HG03139 (cell line): Measurements from ENCODE around the gene TGM5.
"Not testable (repeated sequence)": the region's sequence is repeated elsewhere in the genome, so short reads cannot be mapped to it uniquely, and the experiment has no call there.

Experiments used
- ATAC-seq: cut with Tn5 transposase; IDR thresholded peaks from one replicate; pipeline ENCODE4 v1.9.1; 2021; ENCODE audit not compliant: unreplicated experiment

TGM5 gene

DNA sequence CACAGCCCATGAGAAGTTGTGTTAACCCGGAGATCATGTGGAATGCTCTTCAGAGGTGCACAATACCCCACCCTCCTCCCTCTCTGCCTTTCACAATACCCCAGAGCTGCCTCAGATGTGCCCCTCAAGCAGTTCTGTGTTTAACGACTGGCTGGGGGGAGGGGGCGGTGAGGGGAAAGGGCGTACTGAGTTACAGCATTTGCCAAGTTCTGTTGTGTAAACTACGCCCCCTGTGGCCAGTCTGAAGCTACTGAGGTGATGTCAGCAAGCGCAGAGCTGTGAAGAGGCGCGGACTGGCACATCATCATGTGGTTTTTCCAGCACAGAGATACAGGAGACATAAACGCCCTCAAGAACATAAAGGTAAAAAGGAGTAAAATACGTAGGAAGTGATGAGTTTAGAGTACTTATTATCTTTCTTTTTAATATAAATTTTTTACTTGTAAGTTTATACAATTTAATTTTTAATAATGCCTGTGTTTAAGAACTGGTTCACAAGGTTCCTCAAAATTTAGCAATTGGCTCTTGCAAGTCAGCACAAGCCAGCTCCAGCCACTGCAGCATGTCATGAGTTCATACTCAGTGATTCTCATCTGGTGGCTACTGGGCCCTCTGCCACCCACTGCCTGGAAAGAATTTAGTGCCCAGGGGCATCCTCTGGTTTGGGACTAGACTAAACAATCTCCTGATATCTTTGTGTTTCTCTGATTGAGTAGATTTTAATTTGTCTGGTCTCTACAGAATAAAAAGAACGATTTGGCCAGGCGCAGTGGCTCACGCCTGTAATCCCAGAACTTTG, 47.6 kb downstream of the TGM5 start:
- ATAC-seq, result no peak

GRCh38 chr15:43215961-43216360, 50.8 kb downstream of the TGM5 start:
- ATAC-seq, result no peak

DNA sequence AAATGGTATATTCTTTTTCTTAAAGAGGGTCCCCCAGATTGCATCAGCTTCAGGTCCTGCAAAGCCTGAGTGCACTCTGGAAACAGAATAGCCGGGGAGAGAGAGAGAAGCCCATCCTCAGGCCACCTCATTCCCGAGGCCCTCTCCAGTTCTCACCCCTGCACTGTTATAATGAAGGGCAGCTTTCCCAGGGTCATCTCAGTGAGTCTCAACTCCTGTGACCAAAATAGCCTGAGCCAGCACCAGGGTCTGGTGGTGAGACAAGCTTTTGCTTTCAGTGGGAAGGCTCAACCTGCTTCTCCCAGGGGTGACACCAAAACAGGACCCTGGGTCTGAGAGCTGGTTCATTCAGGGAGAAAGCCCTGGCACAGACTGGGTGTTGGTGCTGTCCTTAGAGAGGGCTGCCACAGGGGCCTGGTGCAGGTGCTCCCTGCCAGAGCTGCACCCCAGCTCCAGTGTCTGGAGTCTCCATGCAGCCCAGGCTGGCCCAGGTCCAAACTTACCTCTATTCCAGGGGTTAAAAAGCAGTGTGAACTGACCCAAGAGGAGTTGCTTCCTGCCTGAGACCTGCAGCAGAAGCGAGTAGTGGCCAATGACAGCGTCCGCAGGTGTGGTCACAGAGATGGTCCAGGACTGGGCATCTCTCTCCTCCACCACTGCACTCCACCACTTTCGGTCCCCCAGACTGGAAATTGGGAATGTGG, 52.0 kb downstream of the TGM5 start:
- no peak for ATAC-seq

DNA sequence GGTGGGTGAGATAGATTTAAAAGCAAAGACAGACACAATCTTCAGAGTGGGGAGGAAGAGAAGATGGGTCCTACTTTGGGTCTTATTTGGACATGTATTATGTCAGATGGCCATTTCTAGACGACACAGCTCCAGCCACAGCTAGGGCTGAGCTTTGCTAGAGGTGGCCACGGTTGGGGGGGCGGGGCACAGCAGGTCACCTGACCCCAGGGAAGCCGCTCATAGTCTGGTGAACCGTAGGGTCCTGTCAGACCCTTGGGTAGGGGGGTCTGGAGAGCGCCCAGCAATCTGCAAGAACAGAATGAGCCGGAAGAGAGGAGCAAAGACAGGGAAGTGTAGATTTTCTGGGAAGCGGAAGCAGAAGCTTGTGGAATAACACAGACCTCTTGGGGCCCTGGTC, 52.6 kb downstream of the TGM5 start:
- ATAC-seq, result no peak

GRCh38 chr15:43213466-43213865, 53.3 kb downstream of the TGM5 start:
- no peak for ATAC-seq

- no peak for ATAC-seq
These were observed 53.8 kb downstream of the TGM5 start for GRCh38 chr15:43212951-43213350.

DNA sequence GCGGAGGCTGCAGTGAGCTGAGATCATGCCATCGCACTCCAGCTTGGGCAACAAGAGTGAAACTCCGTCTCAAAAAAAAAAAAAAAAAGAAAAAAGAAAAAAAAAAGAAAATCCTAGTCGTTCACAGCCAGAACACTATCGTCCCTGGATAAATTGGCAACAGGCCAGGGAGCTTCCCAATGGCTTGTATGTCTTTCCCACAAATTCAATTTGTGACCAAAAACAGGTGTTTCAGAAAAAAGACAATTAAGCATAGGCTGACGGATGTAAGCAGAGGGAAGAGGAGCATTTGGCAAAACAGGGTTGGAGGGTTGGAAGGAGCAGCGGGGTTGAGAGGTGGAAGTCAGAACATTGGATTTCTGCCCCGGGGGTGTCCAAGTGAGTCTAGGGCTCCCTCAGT, 54.4 kb downstream of the TGM5 start:
- no peak for ATAC-seq

DNA sequence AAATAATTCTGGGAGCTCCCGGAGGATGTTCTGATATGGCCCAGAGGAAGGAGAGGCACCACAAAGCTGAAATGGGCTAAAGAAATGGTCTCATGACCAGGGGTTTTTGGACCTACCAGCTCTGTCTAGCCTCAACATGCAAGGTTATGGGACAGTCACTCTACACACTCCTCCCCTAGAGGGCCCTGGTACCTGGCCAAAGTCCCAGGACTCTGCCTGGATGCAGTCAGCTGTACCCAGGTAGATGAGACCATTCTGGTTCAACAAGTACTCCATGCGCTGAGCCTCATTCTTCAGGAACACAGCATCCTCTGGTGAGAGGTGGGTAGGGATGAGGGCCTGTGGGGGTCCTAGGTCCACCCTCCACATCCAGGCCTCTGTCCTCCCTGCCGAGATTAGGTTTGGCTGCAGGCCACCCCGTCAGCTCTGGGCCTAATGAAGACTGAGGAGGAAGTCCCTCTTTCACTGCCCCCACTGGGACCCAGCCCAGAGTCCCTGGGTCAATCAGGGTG, 55.4 kb downstream of the TGM5 start:
- ATAC-seq, result no peak

GRCh38 chr15:43210807-43211206, 55.9 kb downstream of the TGM5 start:
- ATAC-seq, result no peak

- no peak for ATAC-seq
These were observed 56.5 kb downstream of the TGM5 start for GRCh38 chr15:43210172-43210745.

DNA sequence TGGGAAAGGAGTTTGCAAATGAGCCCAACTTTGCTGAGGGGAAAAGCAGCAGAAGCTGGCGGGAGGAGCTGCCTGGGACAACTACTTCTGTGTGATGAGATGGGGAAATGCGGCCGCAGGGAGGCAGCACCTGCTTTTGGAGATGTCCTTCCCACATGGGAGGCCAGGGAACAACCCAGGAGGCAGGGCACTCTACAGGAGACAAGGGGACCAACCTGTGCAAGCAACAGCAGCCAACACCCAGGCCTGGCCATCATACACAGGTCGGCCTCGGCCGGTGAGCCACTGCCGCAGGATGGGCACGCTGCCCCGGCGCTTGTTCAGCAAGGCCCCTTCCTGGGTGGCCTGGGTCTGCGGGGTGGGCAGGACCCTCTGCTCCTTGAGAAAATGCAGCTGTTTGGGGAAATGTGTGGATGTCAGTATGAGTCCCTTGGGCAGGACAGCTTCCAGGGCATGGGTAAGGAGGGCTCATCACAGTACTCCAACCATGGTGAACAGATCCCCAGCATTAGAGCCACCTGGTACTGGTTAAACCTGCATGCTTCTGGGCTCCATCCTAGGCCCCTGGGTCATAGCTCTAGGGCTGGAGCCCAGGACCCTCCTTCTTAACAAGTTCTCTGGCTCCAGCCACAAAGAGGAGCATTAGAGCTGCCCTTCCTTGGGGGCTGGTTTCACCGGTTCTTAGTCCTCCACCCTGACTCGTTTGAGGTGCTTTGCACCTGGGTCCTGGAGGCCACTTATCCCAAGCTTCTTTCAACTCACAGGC, 57.5 kb downstream of the TGM5 start:
- no peak for ATAC-seq

GRCh38 chr15:43208052-43209002, 58.4 kb downstream of the TGM5 start:
- ATAC-seq, result no peak

GRCh38 chr15:43207024-43207423, 59.7 kb downstream of the TGM5 start:
- no peak for ATAC-seq

DNA sequence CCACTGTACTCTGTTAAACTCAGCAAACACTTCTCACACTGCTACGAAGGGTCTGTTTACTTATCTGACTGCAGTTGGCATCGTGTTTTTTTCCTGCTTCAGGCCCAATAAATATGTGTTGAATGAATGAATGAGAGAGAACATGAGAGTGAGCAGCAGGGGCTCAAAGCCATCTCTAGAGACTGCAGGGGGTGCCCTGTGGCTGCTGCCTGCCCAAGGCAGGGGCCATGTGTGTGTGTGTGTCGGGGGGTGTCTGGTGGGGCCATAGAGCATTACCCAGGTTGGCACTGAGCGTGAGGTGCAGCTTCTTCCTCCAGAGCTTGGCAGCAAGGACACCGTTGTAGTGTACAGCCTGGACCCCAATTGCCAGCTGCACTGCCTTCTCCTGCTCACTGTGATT, 60.7 kb downstream of the TGM5 start:
- ATAC-seq, result no peak

DNA sequence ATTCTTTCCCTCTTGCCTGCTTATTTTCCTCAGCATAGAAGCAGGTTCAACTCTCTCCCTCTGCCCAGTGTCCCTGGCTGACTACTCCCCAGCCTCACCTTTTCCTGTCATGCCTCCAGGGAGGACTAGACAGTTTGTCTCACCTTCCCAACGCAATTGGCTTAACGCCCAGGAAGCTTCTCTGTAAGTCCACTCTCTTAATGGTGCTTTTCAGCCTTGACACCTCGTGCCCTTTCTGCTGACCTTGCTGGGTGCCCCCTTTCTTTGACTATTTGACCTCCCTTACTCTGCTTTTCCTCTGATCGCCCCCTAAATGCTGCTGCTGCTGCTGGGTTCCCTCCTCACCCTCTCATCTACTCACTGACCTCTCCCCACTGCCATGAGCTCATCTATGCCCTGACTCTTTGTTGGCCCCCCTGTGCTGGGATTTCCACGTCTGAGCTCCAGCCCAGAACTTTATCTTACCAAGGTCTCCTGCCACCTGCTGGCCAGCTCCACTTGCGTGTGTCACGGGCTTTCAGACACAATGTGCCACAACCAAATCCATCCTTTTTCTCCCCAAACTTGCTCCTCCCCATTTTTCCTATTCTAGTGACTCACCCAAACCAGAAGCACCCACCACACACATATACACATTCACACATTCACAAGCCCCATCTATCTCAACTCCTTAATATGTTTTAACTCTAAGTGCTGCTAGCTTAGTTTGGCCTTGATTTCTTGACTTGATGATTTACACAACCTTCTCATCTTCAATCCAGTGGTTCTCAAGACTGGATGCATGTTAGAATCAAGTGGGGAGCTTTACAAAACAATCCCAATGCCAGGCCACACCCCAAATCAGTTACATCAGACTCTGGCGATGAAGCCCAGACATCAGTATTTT, 62.5 kb downstream of the TGM5 start:
- no peak for ATAC-seq

DNA sequence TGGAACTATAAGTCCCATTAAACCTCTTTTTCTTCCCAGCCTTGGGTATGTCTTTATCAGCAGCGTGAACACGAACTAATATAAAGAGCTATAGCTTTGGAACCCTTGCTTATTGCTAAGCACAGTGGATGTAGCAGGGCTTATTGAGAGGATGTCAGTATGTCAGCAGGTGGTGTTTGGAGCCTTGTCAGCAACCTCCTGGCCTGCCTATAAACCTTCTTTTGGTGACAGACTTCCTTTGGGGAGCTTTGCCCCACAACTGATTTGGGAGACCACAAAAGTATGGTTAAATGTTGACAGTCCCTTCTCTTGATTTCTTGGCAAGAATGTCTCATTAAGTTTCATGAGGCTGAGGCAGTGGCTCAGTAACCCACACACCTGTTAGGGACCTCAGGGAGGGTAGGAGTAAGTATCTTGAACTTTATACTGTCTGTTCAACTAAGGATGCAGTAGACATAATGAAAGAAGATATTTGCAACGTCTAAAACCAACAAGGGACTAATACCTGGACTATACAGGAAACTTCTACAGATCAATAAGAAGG, 66.7 kb downstream of the TGM5 start:
- ATAC-seq, result no peak

GRCh38 chr15:43198992-43199391, 67.7 kb downstream of the TGM5 start:
- no peak for ATAC-seq

DNA sequence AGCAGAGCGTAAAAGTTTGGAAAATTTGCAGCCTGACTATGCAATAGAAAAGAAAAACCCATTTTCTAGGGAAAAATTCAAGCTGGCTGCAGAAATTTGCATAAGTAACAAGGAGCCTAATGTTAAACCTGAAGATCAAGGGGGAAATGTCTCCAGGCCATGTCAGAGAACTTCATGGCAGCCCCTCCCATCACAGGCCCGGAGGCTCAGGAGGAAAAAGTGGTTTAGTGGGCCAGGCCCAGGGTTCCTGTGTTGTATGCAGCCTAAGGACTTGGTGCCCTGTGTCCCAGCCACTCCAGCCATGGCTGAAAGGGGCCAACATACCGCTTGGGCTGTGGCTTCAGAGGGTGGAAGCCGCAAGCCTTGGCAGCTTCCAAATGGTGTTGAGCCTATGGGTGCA, 68.2 kb downstream of the TGM5 start:
- ATAC-seq, result not testable (repeated sequence)

GRCh38 chr15:43197773-43198172, 69.0 kb downstream of the TGM5 start:
- ATAC-seq, result not testable (repeated sequence)
